Skeletal muscle satellite cell (primary cell): Measurements from ENCODE around the gene P2RX2.

Experiments
- H3K27me3 ChIP-seq: 2 replicates; pipeline ENCODE4 v1.7.0; 2013; ENCODE audit warnings: low read length; ENCODE audit not compliant: control insufficient read depth, insufficient read depth
- H3K36me3 ChIP-seq: 2 replicates; pipeline ENCODE4 v1.7.0; 2013; ENCODE audit warnings: mild to moderate bottlenecking, control low read depth, low read length; ENCODE audit not compliant: insufficient read depth
- H3K4me1 ChIP-seq: 2 replicates; pipeline ENCODE4 v1.7.0; 2013; ENCODE audit warnings: low read length; ENCODE audit not compliant: control insufficient read depth, insufficient read depth
- H3K4me2 ChIP-seq: 2 replicates; pipeline ENCODE4 v1.7.0; 2013; ENCODE audit warnings: mild to moderate bottlenecking, low read length
- H3K4me3 ChIP-seq: 2 replicates; pipeline ENCODE4 v1.7.0; 2013; ENCODE audit warnings: low read length
- H3K9ac ChIP-seq: 2 replicates; pipeline ENCODE4 v1.7.0; 2013; ENCODE audit warnings: mild to moderate bottlenecking, low read depth, low read length, moderate library complexity
- H3K9me3 ChIP-seq: replicated peaks from 2 replicates; pipeline ENCODE4 v1.7.0; 2013; ENCODE audit warnings: mild to moderate bottlenecking, control low read depth, low read length

P2RX2 gene

DNA sequence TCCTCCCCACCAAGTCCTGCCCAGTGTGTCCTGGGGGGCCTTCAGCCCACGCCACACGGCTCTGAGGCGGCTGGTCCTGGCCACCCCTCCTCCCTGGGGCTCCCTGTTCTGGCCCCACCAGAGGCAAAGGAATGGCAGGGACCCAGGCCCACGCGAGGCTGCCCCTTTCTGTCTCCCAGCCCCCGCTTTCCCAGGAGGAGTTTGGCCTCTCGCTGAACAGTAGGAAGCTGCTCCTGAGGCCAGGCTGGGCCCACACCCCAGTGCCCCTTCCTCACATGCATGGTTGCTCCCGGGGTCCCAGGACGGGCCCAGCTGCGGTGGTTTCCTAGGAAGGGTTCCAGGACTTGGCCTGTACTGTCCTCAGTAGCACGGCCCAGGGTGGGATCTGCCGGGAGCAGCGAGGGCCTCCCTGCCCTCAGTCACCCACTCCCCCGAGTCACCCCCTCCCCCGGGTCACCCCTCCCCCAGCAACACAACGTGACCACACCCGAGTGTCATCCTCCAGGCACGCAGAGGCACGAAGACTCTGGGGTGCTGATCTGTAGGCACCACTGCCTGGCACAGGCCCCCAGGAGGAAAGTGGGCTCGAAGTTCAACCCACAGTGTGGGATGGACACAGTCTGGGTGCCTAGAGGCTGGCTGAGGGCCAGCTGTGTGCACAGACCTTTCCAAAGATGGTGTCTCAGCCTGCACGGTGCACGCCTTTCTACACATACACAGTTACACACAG lies 41.2 kb upstream of the P2RX2 start:
- Histone ChIP-seq H3K27me3 (no peaks in the 10 kb centered on the region), H3K36me3 (no peaks in the 10 kb centered on the region), H3K4me3 (no peak overlapping the region), H3K9ac (no peak overlapping the region), H3K4me2 (no peak overlapping the region), H3K9me3 (no peaks in the 10 kb centered on the region), H3K4me1 (no peaks in the 10 kb centered on the region)

- Histone ChIP-seq H3K4me1 (no peaks in the 10 kb centered on the region), H3K4me2 (no peak overlapping the region), H3K27me3 (no peaks in the 10 kb centered on the region), H3K9me3 (no peaks in the 10 kb centered on the region), H3K36me3 (no peaks in the 10 kb centered on the region), H3K9ac (no peak overlapping the region), H3K4me3 (no peak overlapping the region)
Measured at GRCh38 chr12:132578118-132578517, 40.5 kb upstream of the P2RX2 start.

- no peaks in the 10 kb centered on the region for H3K9me3 ChIP-seq
- H3K27me3 ChIP-seq, result no peaks in the 10 kb centered on the region
- H3K36me3 ChIP-seq, result no peaks in the 10 kb centered on the region
- H3K9ac ChIP-seq, result no peak overlapping the region
- no peak overlapping the region for H3K4me2 ChIP-seq
- no peak overlapping the region for H3K4me3 ChIP-seq
- H3K4me1 ChIP-seq, result no peaks in the 10 kb centered on the region
Measured at GRCh38 chr12:132578826-132579225, 39.8 kb upstream of the P2RX2 start.

DNA sequence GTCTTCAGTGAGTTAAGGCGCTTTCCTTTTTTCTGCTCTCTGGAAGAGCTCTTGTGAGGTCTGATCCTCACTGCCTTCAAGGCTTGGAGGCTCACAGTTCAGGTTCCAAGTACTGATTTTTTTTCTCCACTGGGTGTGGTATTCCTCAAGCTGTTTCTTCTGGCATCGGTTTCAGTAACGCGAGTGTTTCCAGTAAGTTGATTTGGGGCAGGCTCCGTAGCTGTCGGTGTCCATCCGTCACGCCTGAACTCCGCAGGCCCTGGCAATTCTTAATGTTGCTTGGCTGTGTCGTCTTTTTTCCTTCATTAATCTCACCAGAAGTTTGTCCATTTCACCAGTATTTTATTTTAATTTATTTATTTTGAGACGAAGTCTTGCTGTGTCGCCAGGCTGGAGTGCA lies 38.8 kb upstream of the P2RX2 start:
- no peak overlapping the region for H3K4me2 ChIP-seq
- no peak overlapping the region for H3K9ac ChIP-seq
- no peaks in the 10 kb centered on the region for H3K4me1 ChIP-seq
- no peaks in the 10 kb centered on the region for H3K27me3 ChIP-seq
- H3K36me3 ChIP-seq, result no peaks in the 10 kb centered on the region
- no peak overlapping the region for H3K4me3 ChIP-seq
- no peaks in the 10 kb centered on the region for H3K9me3 ChIP-seq

GRCh38 chr12:132580701-132581292 lies 37.8 kb upstream of the P2RX2 start:
- no peaks in the 10 kb centered on the region for H3K9me3 ChIP-seq
- H3K4me2 ChIP-seq, result no peak overlapping the region

GRCh38 chr12:132581348-132582057 lies 37.1 kb upstream of the P2RX2 start:
- no peak overlapping the region for H3K4me2 ChIP-seq
- no peaks in the 10 kb centered on the region for H3K9me3 ChIP-seq
- H3K4me1 ChIP-seq, result no peaks in the 10 kb centered on the region
- no peaks in the 10 kb centered on the region for H3K27me3 ChIP-seq
- no peaks in the 10 kb centered on the region for H3K36me3 ChIP-seq
- H3K4me3 ChIP-seq, result no peak overlapping the region
- no peak overlapping the region for H3K9ac ChIP-seq

More at GRCh38 chr12:132580701-132581292, 37.8 kb upstream of the P2RX2 start:
- H3K9ac ChIP-seq, result no peak overlapping the region
- no peak overlapping the region for H3K4me3 ChIP-seq
- H3K4me1 ChIP-seq, result no peaks in the 10 kb centered on the region
- no peaks in the 10 kb centered on the region for H3K36me3 ChIP-seq
- no peaks in the 10 kb centered on the region for H3K27me3 ChIP-seq

DNA sequence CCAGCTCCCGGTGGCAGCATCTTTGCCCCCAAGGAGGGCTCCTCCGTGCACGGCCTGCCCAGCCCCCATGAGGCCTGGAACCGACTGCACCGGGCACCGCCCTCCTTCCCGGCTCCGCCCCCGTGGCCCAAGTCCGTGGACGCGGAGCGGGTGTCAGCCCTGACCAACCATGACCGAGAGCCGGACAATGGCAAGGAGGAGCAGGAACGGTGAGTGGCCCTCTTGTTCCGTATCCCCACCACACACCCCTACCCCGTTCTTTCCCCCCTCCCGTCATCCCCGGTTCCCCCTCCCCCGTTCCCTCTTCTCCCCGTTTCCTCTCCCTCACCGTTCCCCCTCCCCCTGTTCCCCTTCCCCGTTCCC lies 36.5 kb upstream of the P2RX2 start:
- Histone ChIP-seq H3K36me3 (no peaks in the 10 kb centered on the region), H3K4me3 (no peak overlapping the region), H3K27me3 (no peaks in the 10 kb centered on the region), H3K9ac (no peak overlapping the region), H3K4me1 (no peaks in the 10 kb centered on the region), H3K9me3 (no peaks in the 10 kb centered on the region), H3K4me2 (no peak overlapping the region)

GRCh38 chr12:132582582-132583410 lies 35.8 kb upstream of the P2RX2 start:
- H3K4me3 ChIP-seq, result no peak overlapping the region
- H3K9ac ChIP-seq, result no peak overlapping the region
- no peaks in the 10 kb centered on the region for H3K36me3 ChIP-seq
- no peak overlapping the region for H3K4me2 ChIP-seq
- H3K4me1 ChIP-seq, result no peaks in the 10 kb centered on the region
- no peaks in the 10 kb centered on the region for H3K27me3 ChIP-seq
- H3K9me3 ChIP-seq, result no peaks in the 10 kb centered on the region

GRCh38 chr12:132583411-132583710 lies 35.2 kb upstream of the P2RX2 start:
- no peaks in the 10 kb centered on the region for H3K36me3 ChIP-seq

GRCh38 chr12:132583736-132584135 lies 34.8 kb upstream of the P2RX2 start:
- Histone ChIP-seq H3K9ac (no peak overlapping the region), H3K4me2 (no peak overlapping the region), H3K4me1 (no peaks in the 10 kb centered on the region), H3K4me3 (no peak overlapping the region), H3K36me3 (no peaks in the 10 kb centered on the region), H3K27me3 (peaks cover 6% of the 10 kb centered on the region), H3K9me3 (no peaks in the 10 kb centered on the region)

More at GRCh38 chr12:132583411-132583710, 35.2 kb upstream of the P2RX2 start:
- Histone ChIP-seq H3K27me3 (peaks cover 2% of the 10 kb centered on the region), H3K4me3 (no peak overlapping the region), H3K9me3 (no peaks in the 10 kb centered on the region), H3K4me2 (no peak overlapping the region), H3K4me1 (no peaks in the 10 kb centered on the region), H3K9ac (no peak overlapping the region)

- no peaks in the 10 kb centered on the region for H3K4me1 ChIP-seq
- no peaks in the 10 kb centered on the region for H3K36me3 ChIP-seq
- no peak overlapping the region for H3K4me3 ChIP-seq
- no peaks in the 10 kb centered on the region for H3K9me3 ChIP-seq
- H3K4me2 ChIP-seq, result no peak overlapping the region
- no peak overlapping the region for H3K9ac ChIP-seq
- peaks cover 12% of the 10 kb centered on the region for H3K27me3 ChIP-seq
Measured at GRCh38 chr12:132584429-132584828, 34.1 kb upstream of the P2RX2 start.
